A673 (cell line): ENCODE measurements around the gene MTMR3. TPM values are rescaled to one million over a fixed set of nuclear protein-coding genes. Genes with fewer than 3 reads are reported as not detected.
A peak's percentile ranks its signal among the peaks of the same experiment; 100 is the strongest.
"Not testable (repeated sequence)": the region's sequence is repeated elsewhere in the genome, so short reads cannot be mapped to it uniquely, and the experiment has no call there.

Experiments
- Bru-seq: library from RNA; stranded (reverse); fragments of 400-500 nt; gene quantifications from one replicate; lab custom pipeline; 2021; lab: Mats Ljungman, UMichigan
- BruChase-seq, 2 experiments: library from RNA; stranded (reverse); fragments of 400-500 nt; gene quantifications; one replicate each; lab custom pipeline; 2021; lab: Mats Ljungman, UMichigan
- BruUV-seq: library from RNA; stranded (reverse); fragments of 400-500 nt; replicated peaks from 2 replicates; lab custom pipeline; 2021; lab: Mats Ljungman, UMichigan
- CTCF ChIA-PET: fragments of 300-600 bp; sonication (Branson Sonifier 250); formaldehyde crosslinking; loops from one replicate; lab custom pipeline; 2022; ENCODE audit warnings: antibody characterized with exemption; lab: Charles Lee
- POLR2A ChIA-PET: fragments of 300-600 bp; sonication (Branson Sonifier 250); formaldehyde crosslinking; loops from one replicate; lab custom pipeline; 2022; ENCODE audit warnings: antibody characterized with exemption; ENCODE audit not compliant: low non-redundant PET; lab: Charles Lee
- DNase-seq: peaks from one replicate; pipeline ENCODE4 v3.0.0-alpha.2; 2015; ENCODE audit warnings: low spot score
- H3K27ac ChIP-seq: fragments of 200-600 bp; sonication (generic); 2 replicates; pipeline ENCODE4 v1.5.1; 2016; ENCODE audit warnings: mixed run types, low read depth, mild to moderate bottlenecking, mixed read lengths, antibody characterized with exemption, low read length; ENCODE audit not compliant: poor library complexity, severe bottlenecking
- H3K27me3 ChIP-seq: fragments of 200-600 bp; sonication (generic); replicated peaks from 2 replicates; pipeline ENCODE4 v1.6.1; 2017; ENCODE audit warnings: mixed run types, low read depth, mild to moderate bottlenecking, mixed read lengths, antibody characterized with exemption, low read length; ENCODE audit not compliant: insufficient read depth, poor library complexity
- H3K36me3 ChIP-seq: fragments of 200-600 bp; sonication (generic); 2 replicates; pipeline ENCODE4 v1.6.1; 2016; ENCODE audit warnings: mixed run types, mild to moderate bottlenecking, mixed read lengths, antibody characterized with exemption, low read length; ENCODE audit not compliant: insufficient read depth, poor library complexity, severe bottlenecking
- H3K4me1 ChIP-seq: fragments of 200-600 bp; sonication (generic); 2 replicates; pipeline ENCODE4 v1.6.1; 2017; ENCODE audit warnings: mixed run types, mild to moderate bottlenecking, mixed read lengths, antibody characterized with exemption, low read length; ENCODE audit not compliant: insufficient read depth, poor library complexity, severe bottlenecking
- H3K4me3 ChIP-seq: fragments of 200-600 bp; sonication (generic); 2 replicates; pipeline ENCODE4 v1.5.1; 2016; ENCODE audit warnings: low read depth, mixed run types, mild to moderate bottlenecking, mixed read lengths, low read length; ENCODE audit not compliant: poor library complexity, severe bottlenecking
- H3K9me3 ChIP-seq: fragments of 200-600 bp; sonication (generic); 2 replicates; pipeline ENCODE4 v1.6.1; 2016; ENCODE audit warnings: mixed run types, low read depth, mild to moderate bottlenecking, mixed read lengths, antibody characterized with exemption, low read length; ENCODE audit not compliant: poor library complexity, severe bottlenecking
- EZH2 ChIP-seq: fragments of 200-600 bp; sonication (generic); IDR thresholded peaks from 2 replicates; pipeline ENCODE4 v1.6.1; 2017; ENCODE audit warnings: borderline replicate concordance, low read depth, mild to moderate bottlenecking, mixed read lengths, antibody characterized with exemption, low read length; ENCODE audit not compliant: poor library complexity, severe bottlenecking
- intact Hi-C: fragments of 100-400 bp; cut with micrococcal nuclease; formaldehyde crosslinking; loops from one replicate; pipeline ENCODE4 v1.10.0; 2022; ENCODE audit not compliant: unreplicated experiment
- long read RNA-seq: library from polyadenylated mRNA; stranded (forward); transcript quantifications from one replicate; pipeline ENCODE4 v2.0.0, GENCODE V29; 2022
- total RNA-seq: library from RNA; stranded (reverse); gene quantifications from 2 replicates; pipeline ENCODE4 v1.2.3, GENCODE V29; 2021
- TF ChIP-seq, protein P1 (sequence below): fragments of 300-800, 200-600 bp; sonication (generic); conservative IDR thresholded peaks from 2 replicates; pipeline ENCODE4 v1.5.1; 2017; ENCODE audit warnings: low read depth, mild to moderate bottlenecking, antibody characterized with exemption, low read length, moderate library complexity, mixed read lengths

Gene MTMR3
- total RNA-seq (25.0 and 26.4 TPM in 2 replicates), Bru-seq, nascent RNA (percentile 78 among the genes with signal in this experiment), BruChase-seq, experiment 1, labeled RNA remaining after a 2-hour chase (percentile 74 among the genes with signal in this experiment), BruChase-seq, experiment 2, labeled RNA remaining after a 6-hour chase (percentile 68 among the genes with signal in this experiment)
- long read RNA-seq, full-length matches to known transcripts, result 16 of 35 reads
- long read RNA-seq, partial matches to known transcripts, result 7 of 35 reads
- long read RNA-seq, other reads (novel, unspliced or antisense), result 12 of 35 reads

DNA sequence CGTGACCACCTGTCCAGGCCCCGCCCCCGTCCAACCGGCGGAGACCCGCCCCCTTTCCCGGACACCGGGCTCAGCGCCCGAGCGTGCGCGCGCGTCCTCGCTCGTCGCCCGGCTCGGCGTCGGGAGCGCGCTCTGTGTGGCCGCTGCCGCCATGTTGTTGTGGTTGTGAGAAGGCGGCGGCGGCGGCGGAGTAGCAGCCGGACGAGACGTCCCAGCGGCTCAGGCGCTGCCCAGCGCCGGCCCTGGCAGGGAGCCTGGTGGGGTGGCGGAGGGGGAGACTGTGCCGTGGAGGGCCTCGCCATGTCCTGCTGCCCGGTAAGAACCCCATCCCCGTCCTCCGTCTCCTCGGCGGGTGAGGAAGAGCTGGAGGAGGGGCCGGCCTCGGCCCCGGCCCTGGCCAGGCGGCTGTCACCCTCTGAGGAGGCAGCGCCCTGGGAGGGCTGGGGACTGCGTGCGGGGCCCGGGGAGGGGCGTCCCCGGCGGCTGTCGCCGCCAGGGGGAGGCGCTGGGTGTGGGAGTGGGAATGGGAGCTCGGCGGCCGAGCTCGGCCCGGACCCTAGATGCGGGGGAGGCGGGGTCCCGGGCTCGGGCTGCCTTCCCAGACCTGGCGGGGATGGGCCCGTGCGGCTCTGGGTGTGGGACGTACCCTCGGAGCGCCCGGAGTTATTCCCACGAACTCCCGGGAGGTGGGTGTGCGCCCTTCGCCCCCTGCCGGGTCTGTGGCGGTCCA is at the start of gene MTMR3:
Gene MTMR3 (plus strand): TSS at position 130 of the 730 bp plus-strand sequence. CDS start 87,886 bp downstream, outside the sequence.
- no TSS peak for BruUV-seq
- POLR2A ChIA-PET, result no interaction called here

DNA sequence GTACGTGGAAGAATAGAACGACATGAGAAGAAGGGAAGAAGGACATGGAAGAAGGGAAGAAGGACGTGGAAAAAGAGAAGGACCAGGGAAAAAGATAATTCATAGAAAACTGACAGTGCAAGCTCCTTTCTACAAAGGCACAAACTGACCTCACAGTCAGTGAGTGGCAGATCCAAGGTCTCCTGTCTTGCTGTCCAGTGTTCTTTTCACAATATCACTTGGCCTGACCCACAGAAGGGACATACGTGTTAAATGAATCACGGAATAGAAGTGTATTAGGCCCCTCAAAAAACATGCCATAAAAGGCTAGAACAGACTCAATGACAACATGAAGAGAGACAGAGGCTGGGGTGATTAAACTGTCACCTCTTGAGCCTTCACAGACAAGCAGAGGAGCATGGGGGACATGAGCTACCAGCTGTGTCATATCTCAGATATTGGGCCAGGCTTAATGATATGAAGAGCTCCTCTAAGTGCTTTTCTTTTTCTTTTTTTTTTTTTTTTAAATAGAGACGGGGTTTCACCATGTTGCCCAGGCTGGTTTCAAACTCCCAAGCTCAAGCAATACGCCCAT is 49.5 kb upstream of the MTMR3 start:
- no peak for DNase-seq
- POLR2A ChIA-PET, result no interaction called here
- intact Hi-C loops, result no loop called here
- H3K9me3 ChIP-seq, result no peaks in the 10 kb centered on the region
- BruUV-seq, result no TSS peak
- TF ChIP-seq EZH2, result no peak
- TF ChIP-seq, protein P1, sequence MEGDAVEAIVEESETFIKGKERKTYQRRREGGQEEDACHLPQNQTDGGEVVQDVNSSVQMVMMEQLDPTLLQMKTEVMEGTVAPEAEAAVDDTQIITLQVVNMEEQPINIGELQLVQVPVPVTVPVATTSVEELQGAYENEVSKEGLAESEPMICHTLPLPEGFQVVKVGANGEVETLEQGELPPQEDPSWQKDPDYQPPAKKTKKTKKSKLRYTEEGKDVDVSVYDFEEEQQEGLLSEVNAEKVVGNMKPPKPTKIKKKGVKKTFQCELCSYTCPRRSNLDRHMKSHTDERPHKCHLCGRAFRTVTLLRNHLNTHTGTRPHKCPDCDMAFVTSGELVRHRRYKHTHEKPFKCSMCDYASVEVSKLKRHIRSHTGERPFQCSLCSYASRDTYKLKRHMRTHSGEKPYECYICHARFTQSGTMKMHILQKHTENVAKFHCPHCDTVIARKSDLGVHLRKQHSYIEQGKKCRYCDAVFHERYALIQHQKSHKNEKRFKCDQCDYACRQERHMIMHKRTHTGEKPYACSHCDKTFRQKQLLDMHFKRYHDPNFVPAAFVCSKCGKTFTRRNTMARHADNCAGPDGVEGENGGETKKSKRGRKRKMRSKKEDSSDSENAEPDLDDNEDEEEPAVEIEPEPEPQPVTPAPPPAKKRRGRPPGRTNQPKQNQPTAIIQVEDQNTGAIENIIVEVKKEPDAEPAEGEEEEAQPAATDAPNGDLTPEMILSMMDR, result no peak
- H3K27ac ChIP-seq, result no peak overlapping the region
- H3K27me3 ChIP-seq, result no peaks in the 10 kb centered on the region
- no peaks in the 10 kb centered on the region for H3K36me3 ChIP-seq
- no peak overlapping the region for H3K4me3 ChIP-seq
- peaks cover 7% of the 10 kb centered on the region for H3K4me1 ChIP-seq
- CTCF ChIA-PET, result no interaction called here

More for the DNA sequence above, at the start of gene MTMR3:
- Histone ChIP-seq H3K9me3 (no peaks in the 10 kb centered on the region), H3K4me1 (peaks cover 22% of the 10 kb centered on the region), H3K36me3 (no peaks in the 10 kb centered on the region), H3K27me3 (no peaks in the 10 kb centered on the region), H3K27ac (peak within 1 kb of the TSS; percentile 93), H3K4me3 (peak within 1 kb of the TSS; percentile 97)
- TF ChIP-seq, protein P1, result peak; percentile 41; the same call in 1 of the 2 replicates
- TF ChIP-seq EZH2, result no peak
- CTCF ChIA-PET, result interaction anchor here (0.6 to 1.1 kb wide), 7 partner anchors 11 to 1327 kb away, joined by 3 to 22 read pairs (median 4); no protein-coding TSS in a partner anchor
- peak; percentile 93 for DNase-seq
- intact Hi-C loops, result no loop called here

DNA sequence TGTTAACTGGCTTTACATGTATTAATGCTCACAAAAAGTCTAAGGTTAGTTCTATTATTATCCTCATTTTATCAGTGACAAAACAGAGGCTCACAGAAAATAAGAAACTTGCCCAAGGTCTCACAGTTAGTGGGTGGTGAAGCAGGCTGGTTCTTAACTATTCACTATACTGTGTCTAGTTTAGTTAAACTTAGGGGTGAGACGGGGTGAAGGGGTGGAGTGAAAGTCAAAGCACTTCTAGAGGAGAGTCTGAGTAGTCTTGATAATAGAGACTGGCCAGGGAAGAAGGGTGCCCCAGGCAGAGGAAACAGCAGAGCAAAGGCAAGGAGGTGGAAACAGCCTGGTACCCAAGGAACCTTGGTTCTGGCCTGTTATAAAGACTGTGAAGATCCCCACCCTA is 48.9 kb upstream of the MTMR3 start:
- no peak for DNase-seq
- TF ChIP-seq, protein P1, result no peak
- no peak for TF ChIP-seq EZH2
- Histone ChIP-seq H3K4me3 (no peak overlapping the region), H3K4me1 (peaks cover 12% of the 10 kb centered on the region), H3K27me3 (no peaks in the 10 kb centered on the region), H3K9me3 (no peaks in the 10 kb centered on the region), H3K36me3 (no peaks in the 10 kb centered on the region), H3K27ac (no peak overlapping the region)
- BruUV-seq, result no TSS peak
- intact Hi-C loops, result no loop called here
- CTCF ChIA-PET, result no interaction called here
- POLR2A ChIA-PET, result no interaction called here

DNA sequence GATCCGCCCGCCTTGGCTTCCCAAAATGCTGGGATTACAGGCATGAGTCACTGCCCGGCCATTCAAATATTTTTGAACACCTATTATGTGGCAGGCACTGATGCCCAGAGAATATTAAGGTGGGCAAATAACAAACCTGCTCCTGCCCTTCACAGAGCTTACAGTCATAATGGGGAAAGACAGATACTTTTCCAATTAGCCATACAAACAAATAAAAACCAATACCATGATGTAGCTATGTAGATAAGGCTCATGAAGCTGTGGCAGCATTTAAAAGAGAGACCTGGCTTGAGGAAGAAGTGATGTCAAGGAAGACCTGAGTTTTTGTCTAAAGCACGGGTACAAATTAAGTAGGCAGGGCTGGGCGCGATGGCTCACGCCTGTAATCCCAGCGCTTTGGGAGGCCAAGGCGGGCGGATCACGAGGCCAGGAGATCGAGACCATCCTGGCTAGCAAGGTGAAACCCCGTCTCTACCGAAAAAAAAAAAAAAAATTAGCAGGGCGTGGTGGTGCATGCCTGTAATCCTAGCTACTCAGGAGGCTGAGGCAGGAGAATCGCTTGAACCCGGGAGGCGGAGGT is 46.1 kb upstream of the MTMR3 start:
- H3K27ac ChIP-seq, H3K9me3 ChIP-seq, intact Hi-C loops, BruUV-seq, DNase-seq, H3K27me3 ChIP-seq, CTCF ChIA-PET, H3K36me3 ChIP-seq, POLR2A ChIA-PET: not testable (repeated sequence)
- Histone ChIP-seq H3K4me1 (peaks cover 12% of the 10 kb centered on the region), H3K4me3 (peak overlapping the region; percentile 77)
